Right lung (tissue), 5 donors: Measurements from ENCODE around the gene RIF1. TPM values are rescaled to one million over a fixed set of nuclear protein-coding genes. Genes with fewer than 3 reads are reported as not detected.
"Not testable (repeated sequence)": the region's sequence is repeated elsewhere in the genome, so short reads cannot be mapped to it uniquely, and the experiment has no call there.

Source experiments
- DNase-seq, 2 donors: peaks; one replicate each; pipeline ENCODE4 v3.0.0-alpha.2; 2013
- polyA plus RNA-seq, 5 donors: library from polyadenylated mRNA; unstranded; fragments of 120-200 nt; gene quantifications; one replicate each; pipeline versions ENCODE4 v1.2.1 to v1.2.3, GENCODE V29; 2013; ENCODE audit warnings: inconsistent platforms in 1 of 5, low replicate concordance in 1 of 5; ENCODE audit not compliant: insufficient read length in 5 of 5, insufficient read depth in 1 of 5

RIF1 gene
- polyA plus RNA-seq, 5 donors: 24.0 to 50.0 (median 43.7) TPM

- not testable (repeated sequence) for DNase-seq
Measured at GRCh38 chr2:151421681-151422080, 12.0 kb downstream of the RIF1 start.

GRCh38 chr2:151422917-151423439 lies 13.3 kb downstream of the RIF1 start:
- DNase-seq: no peak

GRCh38 chr2:151423760-151424159 lies 14.1 kb downstream of the RIF1 start:
- DNase-seq: no peak

GRCh38 chr2:151437630-151438029 lies 27.9 kb downstream of the RIF1 start:
- DNase-seq: peak in 1 of 2 donors; percentile 7

GRCh38 chr2:151438506-151438905 lies 28.8 kb downstream of the RIF1 start:
- no peak for DNase-seq

- no peak for DNase-seq
Measured at GRCh38 chr2:151439127-151439526, 29.4 kb downstream of the RIF1 start.

GRCh38 chr2:151459358-151459757 lies 49.7 kb downstream of the RIF1 start:
- peak; percentile 19 to 41 for DNase-seq

GRCh38 chr2:151465771-151466170 lies 56.1 kb downstream of the RIF1 start:
- no peak for DNase-seq

GRCh38 chr2:151470556-151470955 lies 60.9 kb downstream of the RIF1 start:
- DNase-seq: no peak

- no peak for DNase-seq
Measured at GRCh38 chr2:151472966-151473365, 63.3 kb downstream of the RIF1 start.

- DNase-seq: no peak
Measured at GRCh38 chr2:151475071-151475470, 65.4 kb downstream of the RIF1 start.

- DNase-seq: no peak
Measured at GRCh38 chr2:151476287-151476686, 66.6 kb downstream of the RIF1 start.

GRCh38 chr2:151478011-151478410 lies 68.3 kb downstream of the RIF1 start:
- no peak for DNase-seq

- no peak for DNase-seq
Measured at GRCh38 chr2:151481744-151482143, 72.0 kb downstream of the RIF1 start.

GRCh38 chr2:151482171-151482725 lies 72.5 kb downstream of the RIF1 start:
- no peak for DNase-seq

GRCh38 chr2:151483546-151483945 lies 73.8 kb downstream of the RIF1 start:
- no peak for DNase-seq

- DNase-seq: no peak
Measured at GRCh38 chr2:151484100-151484499, 74.4 kb downstream of the RIF1 start.

GRCh38 chr2:151486053-151486452 lies 76.4 kb downstream of the RIF1 start:
- DNase-seq: no peak

- no peak for DNase-seq
Measured at GRCh38 chr2:151490276-151490675, 80.6 kb downstream of the RIF1 start.

GRCh38 chr2:151491496-151491895 lies 81.8 kb downstream of the RIF1 start:
- DNase-seq: no peak

- DNase-seq: no peak
Measured at GRCh38 chr2:151498178-151498577, 88.5 kb downstream of the RIF1 start.

GRCh38 chr2:151506170-151506569 lies 96.5 kb downstream of the RIF1 start:
- DNase-seq: no peak

GRCh38 chr2:151508519-151508918 lies 98.8 kb downstream of the RIF1 start:
- no peak for DNase-seq

GRCh38 chr2:151518802-151519201 lies 109.1 kb downstream of the RIF1 start:
- DNase-seq: no peak
